ENCODE data around the gene LRRK1.

DNA sequence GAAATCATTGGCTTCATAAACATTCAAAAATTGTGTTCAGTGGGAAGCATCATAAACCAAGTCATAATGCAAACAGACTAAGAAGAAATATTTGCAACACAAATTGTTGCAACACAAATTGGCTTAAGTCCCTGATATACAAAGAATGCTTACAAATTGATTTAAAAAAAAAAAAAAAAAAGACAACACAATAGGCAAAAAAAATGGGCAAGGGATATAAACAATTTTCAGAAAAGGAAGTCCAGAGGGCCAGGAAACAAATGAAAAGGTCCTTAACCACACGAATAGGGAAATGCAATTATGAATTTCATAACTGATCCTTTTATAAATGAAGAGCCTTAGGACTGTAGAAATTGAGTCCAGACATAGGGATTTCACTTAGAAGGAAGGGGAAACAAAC is 98.9 kb downstream of the LRRK1 start:
- TF ChIP-seq POLR2AphosphoS5 (IDR thresholded peaks at IDR 0.05) (no peak), POLR2A (IDR thresholded peaks at IDR 0.05) (no peak)
- TF ChIP-seq, protein P1, sequence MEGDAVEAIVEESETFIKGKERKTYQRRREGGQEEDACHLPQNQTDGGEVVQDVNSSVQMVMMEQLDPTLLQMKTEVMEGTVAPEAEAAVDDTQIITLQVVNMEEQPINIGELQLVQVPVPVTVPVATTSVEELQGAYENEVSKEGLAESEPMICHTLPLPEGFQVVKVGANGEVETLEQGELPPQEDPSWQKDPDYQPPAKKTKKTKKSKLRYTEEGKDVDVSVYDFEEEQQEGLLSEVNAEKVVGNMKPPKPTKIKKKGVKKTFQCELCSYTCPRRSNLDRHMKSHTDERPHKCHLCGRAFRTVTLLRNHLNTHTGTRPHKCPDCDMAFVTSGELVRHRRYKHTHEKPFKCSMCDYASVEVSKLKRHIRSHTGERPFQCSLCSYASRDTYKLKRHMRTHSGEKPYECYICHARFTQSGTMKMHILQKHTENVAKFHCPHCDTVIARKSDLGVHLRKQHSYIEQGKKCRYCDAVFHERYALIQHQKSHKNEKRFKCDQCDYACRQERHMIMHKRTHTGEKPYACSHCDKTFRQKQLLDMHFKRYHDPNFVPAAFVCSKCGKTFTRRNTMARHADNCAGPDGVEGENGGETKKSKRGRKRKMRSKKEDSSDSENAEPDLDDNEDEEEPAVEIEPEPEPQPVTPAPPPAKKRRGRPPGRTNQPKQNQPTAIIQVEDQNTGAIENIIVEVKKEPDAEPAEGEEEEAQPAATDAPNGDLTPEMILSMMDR (IDR thresholded peaks at IDR 0.05): no peak

All from sigmoid colon (tissue), 4 donors.